IMR-90 (cell line): Measurements from ENCODE around the gene CDH2. TPM values are rescaled to one million over a fixed set of nuclear protein-coding genes. Genes with fewer than 3 reads are reported as not detected.

ENCODE experiments used
- ATAC-seq: fragments of 200-7000 bp; cut with Tn5 transposase; 2 replicates; pipeline ENCODE4 v1.9.1; 2020; ENCODE audit warnings: low read depth, mild to moderate bottlenecking, moderate library complexity
- BruUV-seq: library from RNA; stranded (reverse); fragments of 400-500 nt; replicated peaks from 2 replicates; lab custom pipeline; 2021; lab: Mats Ljungman, UMichigan
- CTCF ChIA-PET: fragments of 300-600 bp; formaldehyde crosslinking; extraction: SDS; loops from one replicate; lab custom pipeline; 2021; ENCODE audit warnings: antibody characterized with exemption; lab: Yijun Ruan, JAX
- POLR2A ChIA-PET: fragments of 300-600 bp; sonication (Branson Sonifier 250); formaldehyde crosslinking; loops from one replicate; lab custom pipeline; 2022; ENCODE audit warnings: antibody characterized with exemption; ENCODE audit not compliant: unreplicated experiment; lab: Charles Lee
- DNase-seq: peaks from one replicate; pipeline ENCODE4 v3.0.0; 2013
- H2AFZ ChIP-seq: replicated peaks from 2 replicates; pipeline ENCODE3; 2013; ENCODE audit warnings: low read length, mild to moderate bottlenecking; ENCODE audit not compliant: poor library complexity
- H2AK5ac ChIP-seq: 2 replicates; pipeline ENCODE4 v1.6.1; 2013; ENCODE audit warnings: low read depth, low read length, inconsistent platforms
- H2AK9ac ChIP-seq: replicated peaks from 2 replicates; pipeline ENCODE3; 2013; ENCODE audit warnings: mild to moderate bottlenecking, low read depth, low read length, moderate library complexity; ENCODE audit not compliant: poor library complexity
- H2BK120ac ChIP-seq: 2 replicates; pipeline ENCODE4 v1.6.1; 2013; ENCODE audit warnings: low read depth, low read length, inconsistent platforms
- H2BK15ac ChIP-seq: 3 replicates; pipeline ENCODE4 v1.6.1; 2013; ENCODE audit warnings: low read depth, low read length, inconsistent platforms
- H2BK20ac ChIP-seq: 2 replicates; pipeline ENCODE4 v1.6.1; 2013; ENCODE audit warnings: low read depth, mild to moderate bottlenecking, inconsistent platforms, low read length, moderate library complexity
- H2BK5ac ChIP-seq: 2 replicates; pipeline ENCODE4 v1.6.1; 2013; ENCODE audit warnings: mild to moderate bottlenecking, low read depth, low read length, inconsistent platforms; ENCODE audit not compliant: poor library complexity, severe bottlenecking
- H3K14ac ChIP-seq: replicated peaks from 2 replicates; pipeline ENCODE4 v1.6.1; 2013; ENCODE audit warnings: low read depth, low read length, inconsistent platforms
- H3K18ac ChIP-seq: 2 replicates; pipeline ENCODE4 v1.6.1; 2013; ENCODE audit warnings: low read depth, low read length, control low read depth
- H3K23ac ChIP-seq: 2 replicates; pipeline ENCODE4 v1.6.1; 2013; ENCODE audit warnings: low read depth, low read length, inconsistent platforms
- H3K27ac ChIP-seq: 2 replicates; pipeline ENCODE4 v1.5.1; 2013; ENCODE audit warnings: mild to moderate bottlenecking, control low read depth, low read length; ENCODE audit not compliant: insufficient read depth
- H3K27me3 ChIP-seq: 2 replicates; pipeline ENCODE4 v1.6.1; 2013; ENCODE audit warnings: low read length; ENCODE audit not compliant: control insufficient read depth, insufficient read depth
- H3K36me3 ChIP-seq: 2 replicates; pipeline ENCODE4 v1.6.1; 2013; ENCODE audit warnings: low read length, mixed read lengths; ENCODE audit not compliant: control insufficient read depth, insufficient read depth
- H3K4ac ChIP-seq: 2 replicates; pipeline ENCODE4 v1.6.1; 2013; ENCODE audit warnings: low read depth, low read length, inconsistent platforms
- H3K4me1 ChIP-seq: 2 replicates; pipeline ENCODE4 v1.6.1; 2013; ENCODE audit warnings: low read length, mixed read lengths; ENCODE audit not compliant: control insufficient read depth, insufficient read depth
- H3K4me2 ChIP-seq: 2 replicates; pipeline ENCODE4 v1.6.1; 2013; ENCODE audit warnings: low read depth, mild to moderate bottlenecking, control low read depth, low read length, moderate library complexity
- H3K4me3 ChIP-seq: 2 replicates; pipeline ENCODE4 v1.5.1; 2013; ENCODE audit warnings: low read depth, mild to moderate bottlenecking, control low read depth, low read length, moderate library complexity; ENCODE audit not compliant: insufficient read depth
- H3K56ac ChIP-seq: 2 replicates; pipeline ENCODE4 v1.6.1; 2013; ENCODE audit warnings: low read length, inconsistent platforms; ENCODE audit not compliant: insufficient read depth; ENCODE audit errors: extremely low read depth
- H3K79me1 ChIP-seq, 2 experiments: 2 replicates each; pipeline ENCODE4 v1.6.1; 2013; ENCODE audit warnings: low read length in 2 of 2, inconsistent platforms in 1 of 2, low read depth in 1 of 2
- H3K9ac ChIP-seq: 2 replicates; pipeline ENCODE4 v1.6.1; 2013; ENCODE audit warnings: low read depth, low read length, control low read depth
- H3K9me1 ChIP-seq: 2 replicates; pipeline ENCODE4 v1.6.1; 2013; ENCODE audit warnings: low read length, inconsistent platforms; ENCODE audit not compliant: insufficient read depth
- H3K9me3 ChIP-seq: 2 replicates; pipeline ENCODE4 v1.6.1; 2013; ENCODE audit warnings: low read length; ENCODE audit not compliant: control insufficient read depth, insufficient read depth
- H4K20me1 ChIP-seq: 2 replicates; pipeline ENCODE4 v1.6.1; 2013; ENCODE audit warnings: low read length, inconsistent platforms; ENCODE audit not compliant: insufficient read depth
- H4K5ac ChIP-seq: 2 replicates; pipeline ENCODE4 v1.6.1; 2013; ENCODE audit warnings: mild to moderate bottlenecking, low read depth, low read length, control low read depth
- H4K8ac ChIP-seq, 2 experiments: 2 replicates each; pipeline ENCODE4 v1.6.1; 2013; ENCODE audit warnings: low read depth in 2 of 2, low read length in 2 of 2, control low read depth in 1 of 2, inconsistent platforms in 1 of 2
- H4K91ac ChIP-seq: 2 replicates; pipeline ENCODE4 v1.6.1; 2013; ENCODE audit warnings: low read depth, low read length, inconsistent platforms; ENCODE audit not compliant: insufficient read depth
- MAFK ChIP-seq: IDR thresholded peaks from 2 replicates; pipeline ENCODE4 v1.6.1; 2012; ENCODE audit warnings: low read depth, low read length, improper control_type of control experiment
- MXI1 ChIP-seq: IDR thresholded peaks from 2 replicates; pipeline ENCODE4 v1.6.1; 2012; ENCODE audit warnings: low read depth, mild to moderate bottlenecking, low read length, moderate library complexity, borderline replicate concordance
- RAD21 ChIP-seq: IDR thresholded peaks from 2 replicates; pipeline ENCODE4 v1.6.1; 2012; ENCODE audit warnings: low read length, improper control_type of control experiment
- WGBS, 2 experiments: methylation state at CpG; one replicate each; pipeline versions ENCODE4 v1.1.5 to v1.1.7; 2013; ENCODE audit warnings: missing lambda C conversion rate in 2 of 2; ENCODE audit not compliant: insufficient read length in 1 of 2; ENCODE audit errors: extremely low coverage in 2 of 2; 5-methylcytosine and 5-hydroxymethylcytosine counted together
- dilution Hi-C: fragments of 300-500 bp; cut with HindIII; formaldehyde crosslinking; loops from one replicate; pipeline ENCODE4 v1.14.3; 2018; ENCODE audit warnings: low sequenced_read_pairs; ENCODE audit not compliant: unreplicated experiment
- in situ Hi-C: fragments of 300-500 bp; cut with MboI; formaldehyde crosslinking; loops from 3 replicates; pipeline ENCODE4 v1.14.3; 2019; ENCODE audit warnings: low sequenced_read_pairs, inconsistent platforms, mixed read lengths
- intact Hi-C: fragments of 100-400 bp; cut with micrococcal nuclease; formaldehyde crosslinking; loops from 2 replicates; pipeline ENCODE4 v1.10.0; 2022
- polyA plus RNA-seq, 3 experiments: library from polyadenylated mRNA; depleted of rRNA; stranded (reverse); fragments of >200 nt; gene quantifications; 2 replicates each; pipeline ENCODE4 v1.2.3, GENCODE V29; 2012; ENCODE audit warnings: low replicate concordance in 1 of 3
- total RNA-seq: library from RNA; depleted of rRNA; stranded (reverse); fragments of >200 nt; gene quantifications from 2 replicates; pipeline ENCODE4 v1.2.3, GENCODE V29; 2012

CDH2 gene
- total and polyA plus RNA-seq, 2 of the 4 experiments (the other 2 are of a cell fraction), result 55.6 to 111 TPM

DNA sequence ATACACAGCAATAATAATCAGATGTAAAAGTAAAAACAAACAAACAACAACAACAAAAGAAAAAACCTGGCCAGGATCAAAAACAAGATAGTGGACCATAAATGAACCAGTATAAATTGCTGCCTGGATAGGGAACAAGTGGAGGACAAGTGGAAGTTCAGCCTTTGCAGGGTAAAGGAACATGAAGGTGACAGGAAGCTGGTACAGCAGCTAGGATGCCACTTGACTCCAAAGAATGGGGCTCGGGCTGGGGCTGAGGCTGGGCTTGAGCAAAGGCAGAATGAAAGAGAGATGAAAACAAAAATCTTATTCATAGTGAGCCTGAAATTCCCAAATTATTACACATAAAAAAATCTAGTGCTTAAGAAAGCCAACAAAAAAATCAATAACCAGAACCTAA lies 146.5 kb downstream of the CDH2 start:
- Histone ChIP-seq H2AK9ac (no peak overlapping the region), H3K23ac (no peak overlapping the region), H2BK5ac (no peak overlapping the region), H3K4me3 (no peak overlapping the region), H3K4me2 (no peak overlapping the region), H3K4ac (no peak overlapping the region), H3K18ac (no peak overlapping the region), H3K27me3 (no peaks in the 10 kb centered on the region), H3K56ac (no peak overlapping the region), H2BK20ac (no peak overlapping the region), H3K4me1 (0 out of 2 replicates have a peak, but pooled peaks cover 2% of the 10 kb centered on the region), H2BK15ac (no peak overlapping the region), H3K79me1 (peaks cover 10 to 19% of the 10 kb centered on the region in 2 experiments; a peak in 3 of 4 replicates), H2AFZ (no peak overlapping the region), H4K5ac (no peak overlapping the region), H4K20me1 (no peaks in the 10 kb centered on the region), H3K9me3 (no peaks in the 10 kb centered on the region), H3K14ac (no peak overlapping the region), H4K8ac (no peak overlapping the region), H3K9me1 (no peaks in the 10 kb centered on the region), H3K27ac (no peak overlapping the region), H2AK5ac (no peak overlapping the region), H4K91ac (no peak overlapping the region), H3K9ac (no peak overlapping the region), H2BK120ac (no peak overlapping the region), H3K36me3 (no peaks in the 10 kb centered on the region)
- DNase-seq (no peak), ATAC-seq (no peak)
- dilution Hi-C loops (no loop called here), in situ Hi-C loops (no loop called here), intact Hi-C loops (no loop called here)
- TF ChIP-seq MXI1 (no peak), MAFK (no peak), RAD21 (no peak)
- BruUV-seq, result no TSS peak
- no CpG with 5 or more reads among the region's 1 CpG for WGBS, 2 experiments
- POLR2A ChIA-PET, result no interaction called here
- CTCF ChIA-PET, result no interaction called here
